GM21737 (cell line): ENCODE data around the gene YAF2.
A peak's percentile ranks its signal among the peaks of the same experiment; 100 is the strongest.

Experiments
- ATAC-seq: cut with Tn5 transposase; IDR thresholded peaks from one replicate; pipeline ENCODE4 v1.9.1; 2021; ENCODE audit warnings: mild to moderate bottlenecking, moderate library complexity; ENCODE audit not compliant: unreplicated experiment

The YAF2 gene

GRCh38 chr12:42238240-42239140, at the start of gene YAF2:
YAF2 (minus strand) TSS chr12:42238248; CDS start chr12:42238180, 68 bp downstream.
- peak; percentile 82 for ATAC-seq

DNA sequence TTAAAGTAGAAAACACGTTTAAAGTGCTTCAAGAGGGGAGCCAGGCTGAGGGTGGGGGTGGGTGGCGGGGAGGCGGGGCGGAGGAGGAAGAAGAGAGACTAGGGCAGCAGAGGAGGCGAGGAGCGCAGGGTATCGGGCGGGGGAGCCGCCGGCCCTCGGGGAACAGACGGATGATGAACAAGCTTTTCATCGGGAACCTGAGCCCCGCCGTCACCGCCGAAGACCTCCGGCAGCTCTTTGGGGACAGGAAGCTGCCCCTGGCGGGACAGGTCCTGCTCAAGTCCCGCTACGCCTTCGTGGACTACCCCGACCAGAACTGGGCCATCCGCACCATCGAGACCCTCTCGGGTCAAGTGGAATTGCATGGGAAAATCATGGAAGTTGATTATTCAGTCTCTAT, 48.7 kb upstream of the YAF2 start:
- ATAC-seq: no peak

DNA sequence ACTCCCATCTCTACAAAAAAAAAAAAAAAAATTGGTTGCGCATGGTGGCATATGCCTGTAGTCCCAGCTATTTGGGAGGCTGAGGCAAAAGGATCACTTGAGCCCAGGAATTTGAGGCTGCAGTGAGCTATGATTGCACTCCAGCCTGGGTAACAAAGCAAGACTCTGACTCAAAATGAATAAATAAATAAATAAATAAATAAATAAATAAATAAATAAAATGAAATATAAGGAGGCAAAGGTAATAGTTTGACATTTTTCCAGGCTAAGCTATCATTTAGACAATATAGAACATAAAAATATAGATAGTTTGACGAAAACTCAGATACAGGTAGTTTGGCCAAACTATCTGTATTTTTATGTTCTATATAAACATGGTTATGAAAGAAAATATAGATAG, 47.4 kb upstream of the YAF2 start:
- no peak for ATAC-seq

DNA sequence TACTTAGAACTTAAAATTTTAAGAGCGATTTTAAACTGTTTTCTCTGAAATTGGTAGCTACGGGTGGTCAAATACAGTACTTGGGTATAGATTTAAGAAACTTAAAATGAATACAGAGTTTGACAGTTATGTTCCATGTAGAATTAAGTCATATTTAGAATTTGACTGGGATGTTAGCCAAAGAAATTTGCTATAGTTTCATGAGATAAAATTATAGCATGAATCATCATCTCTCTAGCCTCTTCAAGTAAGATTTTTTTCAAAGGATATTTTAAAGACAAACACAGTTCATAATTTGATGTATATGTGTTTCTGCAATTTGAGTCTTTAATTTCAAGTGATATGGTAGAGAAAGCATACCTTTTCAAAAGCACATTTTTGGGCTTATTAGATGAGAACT, 46.8 kb upstream of the YAF2 start:
- no peak for ATAC-seq

DNA sequence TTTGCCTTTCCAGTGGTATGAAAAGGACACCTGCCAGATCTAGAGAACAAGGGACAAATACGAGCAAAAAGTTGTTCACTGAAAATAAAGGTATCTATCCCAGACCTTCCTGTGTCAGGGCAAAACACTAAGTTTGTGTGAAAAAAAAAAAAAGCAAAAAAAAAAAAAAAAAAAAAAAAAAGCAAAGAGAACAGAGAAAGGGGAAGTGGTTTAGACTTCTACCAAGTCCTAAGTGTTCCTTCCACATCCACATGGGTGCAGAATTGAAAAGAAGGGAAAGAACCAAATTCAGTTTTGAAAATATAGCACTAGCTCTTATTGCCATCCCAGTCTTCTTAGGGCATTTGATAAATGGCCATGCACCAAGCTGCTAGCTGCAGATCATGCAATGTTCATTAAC, 46.1 kb upstream of the YAF2 start:
- no peak for ATAC-seq

GRCh38 chr12:42283739-42284138, 45.7 kb upstream of the YAF2 start:
- no peak for ATAC-seq

- no peak for ATAC-seq
Measured at GRCh38 chr12:42282294-42282693, 44.2 kb upstream of the YAF2 start.

- no peak for ATAC-seq
Measured at GRCh38 chr12:42281844-42282243, 43.8 kb upstream of the YAF2 start.

DNA sequence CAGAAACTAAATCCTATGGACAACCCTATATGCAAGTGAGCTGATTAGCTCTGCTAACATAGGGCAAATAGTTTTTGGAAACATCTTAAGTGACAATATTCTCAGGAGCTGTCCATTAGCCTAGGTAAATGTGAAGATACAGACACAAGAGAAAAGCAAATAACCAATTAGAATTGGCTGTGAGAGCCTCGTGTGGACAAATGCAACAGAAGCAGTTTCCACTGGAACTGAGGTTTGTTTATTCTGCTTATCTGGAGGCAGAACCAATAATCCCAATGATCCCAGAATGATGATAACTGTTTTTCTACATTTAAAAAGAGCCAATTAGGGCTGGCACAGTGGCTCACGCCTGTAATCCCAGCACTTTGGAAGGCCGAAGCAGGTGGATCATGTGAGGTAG, 43.2 kb upstream of the YAF2 start:
- ATAC-seq: no peak

DNA sequence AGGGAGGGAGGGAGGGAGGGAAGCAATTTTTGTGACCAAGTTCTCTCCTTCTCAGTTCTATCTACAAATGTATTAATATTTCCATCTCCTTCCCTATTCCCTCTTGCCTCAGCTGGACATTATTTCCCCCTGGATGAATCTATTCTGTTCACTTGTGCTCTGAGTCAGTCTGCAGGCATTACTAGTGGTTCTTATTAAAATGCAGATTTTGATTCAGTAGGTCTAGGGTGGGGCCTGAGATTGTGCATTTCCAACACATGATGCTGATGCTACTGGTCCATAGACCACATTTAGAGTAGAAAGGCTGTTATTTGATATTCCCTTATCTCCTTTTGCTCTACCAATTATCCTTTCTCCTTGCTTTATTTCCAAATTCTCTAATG, 40.1 kb upstream of the YAF2 start:
- ATAC-seq: no peak

- ATAC-seq: no peak
Measured at GRCh38 chr12:42277396-42278127, 39.5 kb upstream of the YAF2 start.

DNA sequence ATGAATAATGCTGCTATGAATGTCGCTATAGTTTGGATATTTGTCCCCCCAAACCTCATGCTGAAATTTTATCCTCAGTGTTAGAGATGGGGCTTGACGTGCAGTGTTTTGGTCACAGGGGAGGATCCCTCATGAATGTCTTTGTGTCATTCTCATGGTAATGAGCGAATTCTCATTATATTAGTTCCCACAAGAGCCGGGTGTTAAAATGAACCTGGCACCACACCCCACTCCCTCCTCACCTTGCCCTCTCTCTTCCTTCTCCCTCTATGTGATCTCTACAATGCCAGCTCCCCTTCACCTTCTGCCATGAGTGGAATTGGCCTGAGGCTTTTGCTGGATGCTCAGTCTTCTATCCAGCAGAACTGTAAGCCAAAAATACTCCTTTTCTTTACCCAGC, 37.5 kb upstream of the YAF2 start:
- no peak for ATAC-seq

DNA sequence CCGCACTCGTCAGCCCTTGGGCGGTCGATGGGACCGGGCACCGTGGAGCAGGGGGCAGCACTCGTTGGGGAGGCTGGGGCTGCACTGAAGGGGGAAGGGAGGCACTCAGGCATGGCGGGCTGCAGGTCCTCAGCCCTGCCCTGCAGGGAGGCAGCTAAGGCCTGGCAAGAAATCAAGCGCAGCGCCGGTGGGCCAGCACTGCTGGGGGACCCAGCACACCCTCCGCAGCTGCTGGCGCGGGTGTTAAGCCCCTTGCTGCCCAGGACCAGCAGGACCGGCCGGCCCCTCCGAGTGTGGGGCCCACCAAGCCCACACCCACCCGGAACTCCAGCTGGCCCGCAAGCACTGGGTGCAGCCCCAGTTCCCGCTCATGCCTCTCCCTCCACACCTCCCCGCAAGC, 35.7 kb upstream of the YAF2 start:
- ATAC-seq: no peak

- no peak for ATAC-seq
Measured at GRCh38 chr12:42270596-42270995, 32.5 kb upstream of the YAF2 start.

GRCh38 chr12:42267413-42268190, 29.6 kb upstream of the YAF2 start:
- no peak for ATAC-seq

- no peak for ATAC-seq
Measured at GRCh38 chr12:42266579-42267230, 28.7 kb upstream of the YAF2 start.

GRCh38 chr12:42262271-42262670, 24.2 kb upstream of the YAF2 start:
- ATAC-seq: no peak

- no peak for ATAC-seq
Measured at GRCh38 chr12:42261708-42262107, 23.7 kb upstream of the YAF2 start.

DNA sequence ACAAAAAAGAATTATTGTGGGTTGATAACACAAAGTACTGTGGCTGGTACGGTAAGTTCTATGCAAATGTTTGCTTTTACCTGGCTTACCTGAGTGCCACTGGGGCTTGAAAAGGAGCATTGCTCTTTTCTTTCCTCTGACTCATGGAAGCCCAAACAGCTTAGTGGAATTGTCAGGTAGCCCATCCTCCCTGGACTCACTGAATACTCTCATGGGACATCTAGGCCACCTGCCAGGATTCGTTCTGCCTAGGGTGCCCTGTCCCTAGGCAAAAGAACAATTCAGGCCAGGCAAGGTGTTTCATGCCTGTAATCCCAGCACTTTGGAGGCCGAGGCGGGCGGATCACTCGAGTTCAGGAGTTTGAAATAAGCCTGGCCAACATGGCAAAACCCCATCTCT, 22.5 kb upstream of the YAF2 start:
- ATAC-seq: no peak

DNA sequence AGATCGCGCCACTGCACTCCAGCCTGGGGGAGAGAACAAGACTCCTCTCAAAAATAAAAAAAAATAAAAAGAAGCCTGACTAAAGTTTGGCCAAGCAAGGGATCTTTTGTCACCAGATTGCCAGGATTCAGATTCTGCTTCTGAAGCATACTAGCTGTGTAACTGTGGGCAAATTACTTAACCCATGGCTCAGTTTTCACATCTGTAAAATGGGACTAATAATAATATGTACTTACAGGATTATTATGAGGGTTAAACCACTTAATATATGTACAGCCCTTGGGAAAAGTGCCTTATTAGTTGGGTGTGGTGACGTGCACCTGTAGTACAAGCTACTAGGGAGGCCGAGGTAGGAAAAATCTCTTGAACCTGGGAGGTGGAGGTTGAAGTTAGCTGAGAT, 21.7 kb upstream of the YAF2 start:
- no peak for ATAC-seq

GRCh38 chr12:42255866-42256261, 17.8 kb upstream of the YAF2 start:
- no peak for ATAC-seq
